ENCODE data around the gene SP2. TPM values are rescaled to one million over a fixed set of nuclear protein-coding genes. Genes with fewer than 3 reads are reported as not detected.

SP2 gene
- polyA plus RNA-seq, 3 donors: 20.1 to 21.7 (median 20.7) TPM

DNA sequence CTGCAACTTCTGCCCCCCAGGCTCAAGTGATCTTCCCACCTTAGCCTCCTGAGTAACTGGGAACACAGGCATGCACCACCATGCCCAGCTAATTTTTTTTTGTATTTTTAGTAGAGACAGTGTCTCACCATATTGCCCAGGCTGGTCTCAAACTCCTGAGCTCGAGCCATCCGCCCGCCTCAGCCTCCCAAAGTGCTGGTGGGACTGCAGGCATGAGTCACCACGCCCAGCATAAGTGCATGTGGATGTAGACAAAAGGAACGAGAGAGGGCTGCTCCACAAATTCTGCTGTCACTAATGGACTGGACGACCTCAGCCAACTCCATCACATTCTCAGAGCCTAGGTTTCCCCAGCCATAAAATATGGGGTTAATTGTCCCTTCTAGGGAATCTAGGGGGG lies 7.7 kb upstream of the SP2 start:
- no peak for DNase-seq (ENCODE audit: low read depth in 3 of 3, low spot score in 2 of 3)

- peak in 1 of 3 donors; percentile 57 for DNase-seq (ENCODE audit: low read depth in 3 of 3, low spot score in 2 of 3)
Measured at GRCh38 chr17:47889734-47890529, 6.1 kb upstream of the SP2 start.

- DNase-seq (ENCODE audit: low read depth in 3 of 3, low spot score in 2 of 3): no peak
Measured at GRCh38 chr17:47891545-47892088, 4.4 kb upstream of the SP2 start.

- DNase-seq (ENCODE audit: low read depth in 3 of 3, low spot score in 2 of 3): no peak
Measured at GRCh38 chr17:47894498-47895346, 1.3 kb upstream of the SP2 start.

- no peak for DNase-seq (ENCODE audit: low read depth in 3 of 3, low spot score in 2 of 3)
Measured at GRCh38 chr17:47895347-47895855, 635 bp upstream of the SP2 start.

GRCh38 chr17:47896672-47897490 lies 845 bp downstream of the SP2 start:
- no peak for DNase-seq (ENCODE audit: low read depth in 3 of 3, low spot score in 2 of 3)

DNA sequence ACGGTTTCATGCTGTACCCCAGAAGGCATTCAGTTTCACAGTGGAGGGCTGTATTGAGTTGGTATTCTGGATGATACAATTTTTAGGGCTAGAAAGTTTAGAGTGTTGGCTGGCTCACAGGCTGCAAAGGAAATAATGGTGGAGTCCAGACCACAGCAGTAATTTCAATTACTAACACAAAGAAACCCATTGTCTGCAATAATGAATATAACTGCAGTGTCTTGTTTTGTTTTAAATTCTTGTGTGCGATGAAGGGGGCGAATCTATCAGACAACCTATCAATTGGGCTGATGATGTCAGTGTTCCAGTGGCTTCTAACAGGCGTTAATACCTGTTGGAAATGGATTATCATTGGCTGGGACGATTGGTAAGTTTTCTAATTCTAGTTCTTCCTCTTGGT lies 1.5 kb downstream of the SP2 start:
- no peak for DNase-seq (ENCODE audit: low read depth in 3 of 3, low spot score in 2 of 3)

DNA sequence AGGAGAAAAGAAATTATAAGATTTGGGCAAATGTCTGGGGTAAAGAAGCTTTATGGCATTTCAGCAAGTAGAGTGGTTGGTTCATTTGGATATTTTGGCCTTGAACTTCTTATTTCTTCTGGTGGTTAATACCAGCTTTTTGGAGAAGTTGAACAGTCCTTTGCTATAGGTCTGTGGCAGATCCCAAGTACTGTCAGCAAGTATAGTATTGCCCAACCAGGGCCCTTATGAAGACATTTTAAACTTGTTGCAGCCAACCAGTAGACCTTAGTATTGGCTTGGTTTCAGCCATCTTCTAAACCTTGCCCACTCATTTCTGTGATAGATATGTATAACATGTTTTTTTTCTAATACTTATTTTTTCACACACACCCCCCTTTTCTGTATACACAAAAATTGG lies 2.2 kb downstream of the SP2 start:
- DNase-seq (ENCODE audit: low read depth in 3 of 3, low spot score in 2 of 3): no peak

DNA sequence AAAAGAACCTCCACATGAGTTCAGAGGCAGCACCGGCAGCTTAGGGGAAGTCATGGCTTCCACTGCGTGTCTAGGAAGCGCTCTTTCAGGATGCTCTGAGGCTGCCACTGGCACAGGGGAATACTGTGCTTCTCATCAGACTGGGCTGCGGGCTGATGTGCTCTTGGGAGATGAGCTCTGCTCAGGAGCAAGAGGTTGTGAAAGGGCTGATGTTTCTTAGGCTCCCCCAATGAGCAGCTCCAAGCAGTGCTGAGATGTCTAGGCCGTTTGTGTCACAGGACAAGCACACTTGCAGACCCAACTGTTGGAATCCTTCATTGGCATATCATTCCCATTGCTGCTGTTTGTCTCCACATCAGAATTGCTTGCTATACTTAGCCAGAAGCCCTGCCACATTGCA lies 3.6 kb downstream of the SP2 start:
- no peak for DNase-seq (ENCODE audit: low read depth in 3 of 3, low spot score in 2 of 3)

DNA sequence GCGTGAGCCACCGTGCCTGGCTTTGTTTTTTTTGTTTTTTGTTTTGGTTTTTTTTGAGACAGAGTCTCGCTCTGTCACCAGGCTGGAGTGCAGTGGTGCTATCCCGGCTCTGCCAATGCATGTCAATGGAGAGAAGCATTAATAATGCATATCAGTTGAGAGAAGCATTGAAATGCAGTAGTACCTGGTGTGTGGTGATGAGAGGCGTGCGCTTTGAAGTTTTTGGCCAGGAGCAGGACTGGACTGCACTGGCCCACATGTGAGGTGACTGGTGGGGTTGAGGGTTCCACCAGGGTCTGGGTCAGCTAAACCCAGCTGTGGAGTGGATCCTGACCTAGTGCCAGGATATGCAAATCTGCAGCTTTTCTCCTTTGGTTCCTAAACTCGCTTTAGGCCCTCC lies 5.4 kb downstream of the SP2 start:
- DNase-seq (ENCODE audit: low read depth in 3 of 3, low spot score in 2 of 3): no peak

DNA sequence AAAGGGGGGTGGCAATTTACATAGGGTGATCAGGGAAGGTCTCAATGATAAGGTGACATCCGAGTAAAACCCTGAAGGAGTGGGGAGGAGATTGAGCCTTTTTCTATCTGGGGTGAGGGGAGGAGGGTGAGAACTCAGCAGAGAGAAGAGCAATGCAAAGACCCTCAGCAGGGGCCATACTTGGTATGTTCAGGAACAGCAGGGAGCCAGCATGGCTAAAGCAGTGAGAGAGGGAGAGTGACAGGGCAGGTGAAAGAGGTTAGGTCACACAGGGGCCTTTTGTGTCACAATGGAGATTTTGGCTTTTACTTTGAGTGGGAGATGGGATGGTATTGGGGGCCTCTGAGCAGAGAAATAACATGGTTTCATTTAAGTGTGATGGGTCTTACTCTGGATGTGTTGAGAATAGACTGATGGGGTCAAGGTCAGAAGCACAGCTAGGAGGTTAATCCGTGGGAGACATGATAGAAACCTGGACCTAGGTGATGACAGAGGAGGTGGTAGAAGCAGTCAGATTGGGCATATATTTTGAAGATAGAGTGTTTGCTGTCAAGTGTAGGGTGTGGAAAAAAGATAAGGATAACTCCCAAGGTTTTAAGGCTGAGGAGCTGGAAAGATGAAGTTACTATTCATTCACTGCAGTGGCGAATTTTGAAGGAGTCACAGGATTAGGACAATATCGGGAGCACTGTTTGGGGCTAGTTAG lies 6.2 kb downstream of the SP2 start:
- no peak for DNase-seq (ENCODE audit: low read depth in 3 of 3, low spot score in 2 of 3)

- no peak for DNase-seq (ENCODE audit: low read depth in 3 of 3, low spot score in 2 of 3)
Measured at GRCh38 chr17:47905221-47905733, 9.2 kb downstream of the SP2 start.

GRCh38 chr17:47906443-47906842 lies 10.4 kb downstream of the SP2 start:
- DNase-seq (ENCODE audit: low read depth in 3 of 3, low spot score in 2 of 3): no peak

DNA sequence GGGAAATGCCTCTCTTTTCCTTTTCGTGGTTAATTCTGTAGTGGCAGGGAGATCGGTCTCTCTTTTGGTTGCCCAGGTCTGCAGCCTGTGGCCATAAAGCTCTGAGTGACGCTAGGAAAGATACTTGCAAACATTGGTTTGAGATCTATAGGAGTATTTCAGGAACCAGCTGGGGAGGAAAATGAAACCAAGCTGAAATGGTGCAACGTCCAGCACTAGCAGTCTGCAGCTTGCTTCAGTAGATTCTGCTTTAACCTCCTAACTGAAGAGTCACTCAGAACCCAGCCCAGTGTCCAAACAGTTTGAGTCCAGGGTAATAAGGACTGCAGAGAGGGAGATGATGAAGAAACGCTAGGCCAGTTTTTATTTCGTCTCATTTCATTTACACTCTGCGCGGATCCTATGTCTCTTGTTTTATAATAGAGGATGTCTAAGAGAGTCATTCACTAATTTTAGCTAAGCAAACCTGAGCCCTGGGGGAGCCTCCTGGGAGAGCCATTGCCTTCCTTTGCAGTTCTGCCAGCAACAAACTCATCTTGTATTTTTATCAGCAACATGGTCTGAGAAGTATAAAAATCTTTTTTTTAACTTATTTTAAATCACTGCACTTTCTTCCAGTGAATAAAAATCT lies 12.0 kb downstream of the SP2 start:
- DNase-seq (ENCODE audit: low read depth in 3 of 3, low spot score in 2 of 3): no peak

- DNase-seq (ENCODE audit: low read depth in 3 of 3, low spot score in 2 of 3): no peak
Measured at GRCh38 chr17:47913050-47913449, 17.0 kb downstream of the SP2 start.

GRCh38 chr17:47914306-47914948 lies 18.4 kb downstream of the SP2 start:
- DNase-seq (ENCODE audit: low read depth in 3 of 3, low spot score in 2 of 3): no peak

GRCh38 chr17:47915776-47916398 lies 19.9 kb downstream of the SP2 start:
- DNase-seq (ENCODE audit: low read depth in 3 of 3, low spot score in 2 of 3): no peak

- DNase-seq (ENCODE audit: low read depth in 3 of 3, low spot score in 2 of 3): no peak
Measured at GRCh38 chr17:47916489-47917208, 20.6 kb downstream of the SP2 start.

Data from right renal cortex interstitium (tissue), 3 donors.